HG02798 (cell line): ENCODE measurements around the gene PDE10A.

ENCODE experiments used
- ATAC-seq: cut with Tn5 transposase; IDR thresholded peaks from one replicate; pipeline ENCODE4 v1.9.1; 2021; ENCODE audit warnings: mild to moderate bottlenecking; ENCODE audit not compliant: unreplicated experiment, poor library complexity

Gene PDE10A

DNA sequence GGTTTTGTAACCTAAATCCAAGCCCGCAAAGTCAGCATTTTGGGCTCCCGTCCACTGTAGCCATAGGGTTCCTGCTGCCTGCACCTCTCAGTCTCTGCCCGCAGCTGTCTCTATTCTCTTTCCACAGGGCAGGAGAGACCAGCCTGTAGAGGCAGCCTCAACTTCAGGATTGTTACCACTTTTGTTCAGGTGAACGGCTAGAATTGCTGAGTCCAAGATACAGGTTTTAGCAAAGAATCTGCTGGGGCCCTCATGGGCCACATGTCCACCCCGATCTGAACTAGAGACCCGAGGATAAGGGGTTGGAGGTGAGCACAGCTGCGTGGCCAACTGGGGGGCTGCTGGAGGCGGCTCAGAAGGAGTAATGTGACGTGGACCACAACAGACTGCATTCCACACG lies 215.9 kb downstream of the PDE10A start:
- ATAC-seq: no peak

DNA sequence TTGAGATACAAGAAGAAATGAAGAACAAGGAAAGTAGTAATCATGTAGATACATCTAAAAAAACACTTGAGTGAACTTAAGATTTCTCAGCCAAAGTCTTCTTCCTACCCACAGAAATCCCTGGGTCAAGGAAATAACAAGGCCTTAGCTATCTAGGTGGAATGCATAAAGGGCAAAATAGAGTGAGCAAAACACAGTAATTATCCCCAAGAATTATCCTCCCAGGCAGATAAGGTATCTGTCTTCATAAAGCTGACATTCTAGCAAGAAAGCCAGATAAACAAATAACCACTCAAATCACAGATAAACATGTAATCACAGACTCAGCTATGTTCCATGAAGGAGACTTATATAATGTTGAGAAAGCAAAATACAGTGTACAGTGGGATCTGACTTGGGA lies 216.7 kb downstream of the PDE10A start:
- no peak for ATAC-seq

- ATAC-seq: no peak
Observed at GRCh38 chr6:165443462-165443861, 219.6 kb downstream of the PDE10A start.

DNA sequence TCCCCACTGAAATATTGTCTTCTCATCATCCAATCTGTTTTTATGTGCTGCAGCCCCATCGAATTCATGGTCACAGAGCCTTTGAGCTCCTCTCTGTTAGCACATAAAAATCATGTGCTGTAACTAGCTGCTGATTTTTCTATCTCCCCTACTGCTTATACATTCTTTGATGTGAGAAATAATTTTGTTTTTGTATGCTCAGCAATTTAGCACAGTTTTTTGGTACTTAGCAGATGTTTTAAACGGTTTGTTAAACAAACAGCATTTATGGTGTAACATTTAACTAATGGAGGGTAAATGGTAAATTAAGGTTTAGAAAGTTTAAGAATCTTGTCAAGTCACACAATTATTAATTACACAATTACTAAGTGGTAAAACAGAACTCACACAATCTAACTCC lies 221.9 kb downstream of the PDE10A start:
- no peak for ATAC-seq

GRCh38 chr6:165439928-165440554 lies 223.0 kb downstream of the PDE10A start:
- peak; percentile 61 for ATAC-seq

GRCh38 chr6:165426892-165427291 lies 236.1 kb downstream of the PDE10A start:
- no peak for ATAC-seq

- no peak for ATAC-seq
Observed at GRCh38 chr6:165422192-165422591, 240.8 kb downstream of the PDE10A start.

GRCh38 chr6:165417278-165417865 lies 245.7 kb downstream of the PDE10A start:
- no peak for ATAC-seq

DNA sequence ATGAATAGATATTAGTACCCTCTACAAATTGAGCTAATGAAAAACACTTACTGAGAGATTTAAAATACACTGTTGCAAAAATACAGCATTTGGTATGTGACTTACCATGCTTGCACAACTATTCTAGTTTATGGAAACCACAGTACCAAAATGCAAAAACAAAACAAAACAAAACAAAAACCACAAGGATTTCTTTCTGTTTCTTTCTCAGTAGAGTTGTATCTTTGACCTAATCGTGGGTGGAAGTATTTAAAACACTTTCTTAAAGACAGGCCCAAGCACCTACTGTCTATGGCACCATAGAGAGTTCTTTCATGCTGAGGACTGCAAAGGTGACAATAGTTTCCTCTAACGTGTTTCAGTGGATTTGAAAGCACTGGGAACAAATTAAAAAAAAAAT lies 258.3 kb downstream of the PDE10A start:
- ATAC-seq: no peak

- ATAC-seq: no peak
Observed at GRCh38 chr6:165404296-165404695, 258.7 kb downstream of the PDE10A start.

- no peak for ATAC-seq
Observed at GRCh38 chr6:165403006-165403595, 259.9 kb downstream of the PDE10A start.

DNA sequence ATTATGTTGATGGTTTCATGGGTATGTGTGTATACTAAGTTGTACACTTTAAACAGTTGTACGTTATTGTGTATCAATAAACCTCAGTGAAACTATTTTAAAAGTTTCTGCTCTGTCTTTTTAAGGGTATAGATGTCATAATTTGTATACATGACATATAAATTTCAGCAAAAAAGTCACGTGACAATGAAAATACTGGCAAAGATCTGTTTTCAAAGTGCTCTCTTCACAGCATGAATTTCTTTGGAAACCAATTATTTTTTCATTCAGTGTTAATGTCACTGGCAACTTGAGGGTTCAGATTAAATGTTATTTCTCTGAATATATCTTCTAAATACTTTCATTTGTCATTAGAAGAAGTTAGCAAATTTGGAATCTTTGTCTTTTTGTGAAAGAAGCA lies 261.9 kb downstream of the PDE10A start:
- no peak for ATAC-seq

DNA sequence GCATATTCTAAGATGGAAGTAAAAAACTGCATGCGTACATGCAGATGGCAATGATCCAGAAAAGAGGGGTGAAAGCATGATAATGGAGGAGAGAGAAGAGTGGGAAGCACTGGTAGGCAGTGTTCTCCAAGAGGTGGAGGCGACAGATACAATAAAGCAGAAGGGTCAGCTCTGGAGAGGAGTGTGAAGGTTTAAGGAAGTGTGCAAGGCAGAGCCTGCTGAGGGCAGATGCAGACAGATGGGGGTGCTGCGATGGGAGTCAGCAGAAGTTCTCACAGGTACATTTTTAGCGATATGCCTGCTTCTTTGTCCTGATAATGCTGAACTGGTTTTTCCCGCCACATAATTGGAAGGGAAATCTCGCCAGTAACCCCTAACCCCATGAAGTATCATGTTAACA lies 272.6 kb downstream of the PDE10A start:
- no peak for ATAC-seq

GRCh38 chr6:165389534-165389933 lies 273.5 kb downstream of the PDE10A start:
- no peak for ATAC-seq

- no peak for ATAC-seq
Observed at GRCh38 chr6:165383323-165383722, 279.7 kb downstream of the PDE10A start.

- ATAC-seq: no peak
Observed at GRCh38 chr6:165376100-165376499, 286.9 kb downstream of the PDE10A start.

DNA sequence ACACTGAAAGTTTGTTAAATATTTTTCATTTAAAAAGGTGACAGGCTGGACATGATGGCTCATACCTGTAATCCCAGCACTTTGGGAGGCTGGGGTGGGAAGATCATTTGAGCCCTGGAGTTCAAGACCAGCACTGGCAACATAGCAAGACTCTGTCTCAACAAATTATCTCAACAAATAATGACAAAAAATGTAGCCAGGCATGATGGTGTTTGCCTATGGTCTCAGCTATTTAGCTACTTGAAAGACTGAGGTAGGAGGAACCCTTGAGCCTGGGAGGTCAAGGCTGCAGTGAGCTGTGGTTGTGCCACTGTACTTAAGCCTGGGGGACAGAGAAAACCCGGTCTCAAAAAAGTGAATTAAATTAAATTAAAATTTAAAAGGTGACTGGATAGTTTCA lies 297.7 kb downstream of the PDE10A start:
- ATAC-seq: no peak

DNA sequence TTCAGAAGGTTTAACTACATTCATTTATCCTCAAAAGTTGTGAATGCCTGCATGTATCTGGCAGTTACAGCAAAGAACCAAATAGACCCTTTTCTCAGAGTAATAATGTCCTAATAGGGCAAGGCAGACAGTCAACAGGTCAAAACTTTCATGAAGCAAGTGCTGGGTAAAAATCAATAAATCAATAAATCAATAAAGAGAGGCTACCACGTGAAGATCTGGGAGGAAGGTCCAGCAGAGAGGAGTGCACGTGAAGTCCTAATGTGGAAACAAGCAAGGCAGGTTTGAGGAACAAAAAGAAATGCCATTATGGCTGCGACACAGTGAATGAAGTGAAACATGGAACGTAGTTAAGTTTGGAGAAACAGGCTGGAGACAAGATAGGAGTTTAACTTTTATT lies 317.3 kb downstream of the PDE10A start:
- ATAC-seq: no peak

DNA sequence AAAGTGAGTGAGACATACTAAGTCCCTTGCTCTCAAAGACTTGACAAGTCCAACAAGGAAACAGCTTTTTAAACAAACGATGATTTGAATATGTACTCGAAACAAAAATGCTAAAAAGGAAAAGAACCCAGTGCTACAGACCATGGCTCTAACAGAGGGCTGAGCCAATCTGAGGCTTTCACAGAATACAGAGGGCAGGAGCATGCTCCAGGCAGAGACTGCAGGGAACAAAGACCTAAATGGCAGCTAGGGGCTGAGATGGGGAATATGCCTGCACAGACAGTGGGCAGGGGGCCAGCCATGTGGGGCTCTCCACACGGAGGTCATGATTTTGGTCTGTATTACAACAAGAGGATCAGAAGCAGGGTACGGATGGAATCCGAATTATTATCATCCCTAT lies 322.5 kb downstream of the PDE10A start:
- no peak for ATAC-seq

- no peak for ATAC-seq
Observed at GRCh38 chr6:165325609-165326008, 337.4 kb downstream of the PDE10A start.

GRCh38 chr6:165321555-165322145 lies 341.4 kb downstream of the PDE10A start:
- no peak for ATAC-seq

DNA sequence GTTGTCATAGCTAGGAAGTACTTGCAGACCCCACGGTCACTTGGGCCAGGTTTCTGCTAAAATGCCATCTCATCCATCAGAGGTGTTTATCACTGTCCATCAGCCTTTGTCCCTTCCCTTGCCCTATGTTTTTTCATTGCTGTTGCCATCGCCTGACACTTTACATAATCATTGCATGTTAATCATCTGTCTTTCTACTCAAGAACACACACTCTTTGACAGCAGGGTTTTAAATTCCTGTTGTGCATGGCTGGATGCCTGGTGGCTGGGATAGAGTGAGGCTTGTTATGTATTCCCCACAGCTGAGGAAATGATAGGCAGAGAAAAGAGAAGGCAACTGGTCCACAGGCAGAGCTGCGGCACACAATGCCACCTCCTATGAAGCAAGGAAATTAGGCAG lies 341.9 kb downstream of the PDE10A start:
- ATAC-seq: no peak
